HG02943 (cell line): Measurements from ENCODE around the gene PAFAH1B1.
"Not testable (repeated sequence)": the region's sequence is repeated elsewhere in the genome, so short reads cannot be mapped to it uniquely, and the experiment has no call there.

Experiments
- ATAC-seq: cut with Tn5 transposase; IDR thresholded peaks from one replicate; pipeline ENCODE4 v1.9.1; 2021; ENCODE audit warnings: mild to moderate bottlenecking, low read depth, moderate library complexity; ENCODE audit not compliant: unreplicated experiment

PAFAH1B1 gene

DNA sequence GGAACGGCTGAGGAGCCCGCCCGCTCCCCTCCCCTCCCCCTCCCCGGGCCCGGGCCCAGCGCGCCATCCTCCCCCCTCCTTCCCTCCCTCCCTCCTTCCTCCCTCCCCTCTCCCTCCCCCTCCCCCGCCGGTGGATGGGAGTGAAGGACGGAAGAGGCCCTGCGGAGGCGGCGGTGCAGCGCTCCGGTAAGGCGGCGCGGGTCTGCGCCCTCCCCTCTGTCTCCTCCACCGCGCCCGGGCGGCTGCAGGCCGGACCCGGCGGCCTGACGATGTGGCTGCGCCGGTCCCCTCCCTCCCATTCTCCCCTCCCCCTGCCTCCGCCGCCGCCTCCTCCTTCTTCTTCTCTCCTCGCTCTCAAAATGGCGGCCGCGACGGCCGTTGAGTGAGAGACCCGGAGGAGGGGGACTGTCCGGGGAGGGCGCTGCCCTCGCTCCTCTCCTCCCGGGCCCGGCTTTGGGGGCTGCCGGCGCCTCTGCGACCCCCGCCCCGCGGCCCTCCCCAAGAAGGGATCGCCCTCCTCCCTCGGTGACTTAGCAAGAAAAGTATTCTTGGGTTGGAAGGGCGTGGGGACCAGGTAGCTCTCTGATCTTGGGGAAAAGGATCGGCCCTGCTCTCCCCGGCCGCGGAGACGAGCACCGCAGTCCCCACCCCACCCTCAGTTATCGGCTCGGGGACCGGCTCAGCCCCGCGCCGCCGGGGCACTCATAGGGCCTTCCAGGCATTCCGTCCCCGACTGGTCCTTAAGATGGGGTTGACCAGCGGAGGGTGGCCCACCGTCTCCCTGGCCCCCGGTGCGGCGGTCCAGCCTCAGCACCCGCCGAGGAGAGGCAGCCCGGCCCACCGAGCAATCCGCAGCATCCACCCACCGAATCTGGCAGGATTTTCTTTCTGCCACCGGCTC is 617 bp downstream of the PAFAH1B1 start:
- ATAC-seq = peak; percentile 50

- no peak for ATAC-seq
Measured at GRCh38 chr17:2594722-2595599, 1.5 kb downstream of the PAFAH1B1 start.

- no peak for ATAC-seq
Measured at GRCh38 chr17:2595716-2596115, 2.3 kb downstream of the PAFAH1B1 start.

DNA sequence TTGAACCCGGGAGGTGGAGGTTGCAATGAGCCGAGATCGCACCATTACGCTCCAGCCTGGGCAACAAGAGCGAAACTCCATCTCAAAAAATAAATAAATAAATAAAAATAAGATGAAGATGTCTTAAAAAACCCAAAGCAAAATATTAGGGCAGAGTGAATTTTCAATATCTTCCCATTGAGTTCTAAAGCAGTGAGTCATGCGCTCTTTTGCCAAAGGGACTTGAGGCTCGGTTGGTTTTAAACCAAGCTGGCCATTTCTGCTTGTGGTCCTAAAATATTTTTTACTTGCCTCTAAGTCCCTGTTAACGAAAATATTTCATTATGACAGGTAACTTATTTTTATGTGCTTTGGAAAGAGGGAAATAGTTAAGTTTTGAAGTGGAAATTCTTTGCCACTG is 4.7 kb downstream of the PAFAH1B1 start:
- no peak for ATAC-seq

DNA sequence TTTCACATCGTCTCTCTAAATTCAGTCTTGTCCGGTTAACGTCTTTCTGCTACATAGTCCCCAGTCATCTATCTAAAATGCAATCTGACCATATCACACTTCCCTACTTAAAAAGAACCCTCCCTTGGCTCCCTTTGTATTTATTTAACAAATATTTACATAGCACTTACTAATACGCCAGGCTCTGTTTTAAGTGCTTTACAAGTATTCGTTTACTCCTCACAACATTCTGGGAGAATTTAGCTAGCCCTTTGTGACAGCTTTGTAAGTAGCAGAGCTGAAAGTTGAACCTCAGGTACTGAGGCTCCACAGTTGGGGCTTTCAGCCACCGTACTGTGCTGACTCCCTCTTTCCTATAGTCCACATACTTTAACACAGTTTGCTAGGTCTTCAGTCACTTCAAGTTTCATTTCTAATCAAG is 9.2 kb downstream of the PAFAH1B1 start:
- ATAC-seq = no peak

DNA sequence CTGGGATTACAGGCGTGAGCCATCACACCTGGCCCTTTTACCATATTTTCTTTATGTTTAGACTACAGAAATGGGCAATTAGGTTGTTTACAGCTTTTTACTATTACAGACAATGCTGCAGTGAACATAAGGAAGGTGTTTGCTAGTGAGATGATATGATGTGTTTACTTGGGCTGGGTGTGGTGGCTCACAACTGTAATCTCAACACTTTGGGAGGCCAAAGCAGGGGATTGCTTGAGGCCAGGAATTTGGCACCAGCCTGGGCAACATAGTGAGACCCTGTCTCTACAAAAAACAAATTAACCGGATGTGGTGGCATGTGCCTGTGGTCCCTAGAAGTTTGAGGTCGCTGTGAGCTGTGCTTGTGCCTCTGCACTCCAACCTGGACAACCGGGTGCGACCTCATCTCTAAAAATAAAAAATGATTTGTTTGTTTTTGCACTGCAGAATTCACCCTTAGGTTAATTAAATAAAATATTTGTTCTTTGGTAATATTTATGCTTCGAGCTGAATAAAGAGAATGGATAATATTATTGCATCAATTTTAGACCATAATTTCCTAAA is 15.0 kb downstream of the PAFAH1B1 start:
- no peak for ATAC-seq

- no peak for ATAC-seq
Measured at GRCh38 chr17:2609091-2609490, 15.6 kb downstream of the PAFAH1B1 start.

DNA sequence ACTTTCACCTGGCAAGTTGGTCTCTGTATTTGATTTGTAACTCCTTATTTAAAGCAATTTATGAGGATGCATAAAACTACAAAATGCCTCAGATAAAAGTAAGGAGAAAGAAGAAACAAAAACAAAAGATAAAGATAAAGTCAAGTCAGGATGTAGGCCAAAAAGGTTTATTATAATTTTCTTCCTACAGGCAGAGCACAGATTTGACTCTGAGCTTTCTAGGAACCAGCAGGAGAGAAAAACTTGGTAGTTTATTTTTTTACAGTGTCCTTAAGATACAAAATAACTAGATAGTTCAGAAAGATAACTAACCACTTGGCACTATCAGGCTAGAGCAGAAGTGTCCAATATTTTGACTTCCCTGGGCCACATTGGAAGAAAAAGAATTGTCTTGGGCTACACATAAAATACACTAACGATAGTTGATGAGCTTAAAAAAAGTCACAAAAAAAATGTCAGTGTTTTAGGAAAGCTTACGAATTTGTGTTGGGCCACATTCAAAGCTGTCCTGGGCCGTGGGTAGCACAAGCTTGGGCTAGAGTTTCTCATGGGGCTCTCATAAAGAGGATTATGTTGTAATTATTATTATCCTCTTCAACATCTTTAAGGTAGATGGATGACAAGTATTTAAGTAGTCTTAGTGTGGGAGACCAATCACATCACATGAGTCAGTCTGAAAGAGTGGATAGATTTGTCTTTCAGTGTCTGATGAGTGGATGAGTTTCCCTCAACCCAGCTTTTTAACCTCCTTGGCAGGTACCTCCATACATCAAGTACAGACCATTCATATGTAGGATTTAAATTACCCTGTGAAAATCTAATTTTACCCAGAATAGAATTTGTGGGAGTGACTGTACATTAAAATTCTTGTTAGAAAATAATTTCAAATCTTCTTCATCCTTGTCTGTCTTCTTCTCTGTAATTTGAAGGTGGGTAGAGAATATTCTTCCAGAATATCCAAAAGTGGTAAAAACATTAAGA is 17.0 kb downstream of the PAFAH1B1 start:
- no peak for ATAC-seq

- ATAC-seq = no peak
Measured at GRCh38 chr17:2611627-2612026, 18.2 kb downstream of the PAFAH1B1 start.

- ATAC-seq = no peak
Measured at GRCh38 chr17:2612630-2613029, 19.2 kb downstream of the PAFAH1B1 start.

- ATAC-seq = no peak
Measured at GRCh38 chr17:2613089-2613808, 19.8 kb downstream of the PAFAH1B1 start.

- ATAC-seq = no peak
Measured at GRCh38 chr17:2615882-2616281, 22.4 kb downstream of the PAFAH1B1 start.

- ATAC-seq = no peak
Measured at GRCh38 chr17:2621241-2621640, 27.8 kb downstream of the PAFAH1B1 start.

DNA sequence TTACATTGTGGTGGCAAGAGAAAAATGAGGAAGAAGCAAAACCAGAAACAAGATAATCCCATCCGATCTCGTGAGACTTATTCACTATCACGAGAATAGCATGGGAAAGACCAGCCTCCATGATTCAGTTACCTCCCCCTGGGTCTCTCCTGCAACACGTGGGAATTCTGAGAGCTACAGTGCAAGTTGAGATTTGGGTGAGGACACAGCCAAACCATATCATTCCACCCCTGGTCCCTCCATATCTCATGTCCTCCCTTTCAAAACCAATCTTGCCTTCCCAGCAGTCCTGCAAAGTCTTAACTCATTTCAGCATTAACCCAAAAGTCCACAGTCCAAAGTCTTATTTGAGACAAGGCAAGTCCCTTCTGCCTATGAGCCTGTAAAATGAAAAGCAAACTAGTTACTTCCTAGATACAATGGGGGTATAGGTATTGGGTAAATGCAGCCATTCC is 28.5 kb downstream of the PAFAH1B1 start:
- ATAC-seq = not testable (repeated sequence)

GRCh38 chr17:2622721-2623301 is 29.4 kb downstream of the PAFAH1B1 start:
- ATAC-seq = not testable (repeated sequence)

DNA sequence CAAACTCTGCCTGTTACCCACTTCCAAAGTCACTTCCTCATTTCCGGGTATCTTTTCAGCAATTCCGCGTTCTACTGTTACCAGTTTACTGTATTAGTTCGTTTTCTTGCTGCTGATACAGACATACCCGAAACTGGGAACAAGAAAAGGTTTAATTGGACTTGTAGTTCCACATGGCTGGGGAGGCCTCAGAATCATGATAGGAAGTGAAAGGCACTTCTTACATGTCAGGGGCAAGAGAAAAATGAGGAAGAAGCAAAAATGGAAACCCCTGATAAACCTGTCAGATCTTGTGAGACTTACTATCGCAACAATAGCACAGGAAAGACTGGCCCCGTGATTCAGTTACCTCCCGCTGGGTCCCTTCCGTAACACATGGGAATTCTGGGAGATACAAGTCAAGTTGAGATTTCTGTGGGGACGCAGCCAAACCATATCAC is 30.9 kb downstream of the PAFAH1B1 start:
- ATAC-seq = no peak

DNA sequence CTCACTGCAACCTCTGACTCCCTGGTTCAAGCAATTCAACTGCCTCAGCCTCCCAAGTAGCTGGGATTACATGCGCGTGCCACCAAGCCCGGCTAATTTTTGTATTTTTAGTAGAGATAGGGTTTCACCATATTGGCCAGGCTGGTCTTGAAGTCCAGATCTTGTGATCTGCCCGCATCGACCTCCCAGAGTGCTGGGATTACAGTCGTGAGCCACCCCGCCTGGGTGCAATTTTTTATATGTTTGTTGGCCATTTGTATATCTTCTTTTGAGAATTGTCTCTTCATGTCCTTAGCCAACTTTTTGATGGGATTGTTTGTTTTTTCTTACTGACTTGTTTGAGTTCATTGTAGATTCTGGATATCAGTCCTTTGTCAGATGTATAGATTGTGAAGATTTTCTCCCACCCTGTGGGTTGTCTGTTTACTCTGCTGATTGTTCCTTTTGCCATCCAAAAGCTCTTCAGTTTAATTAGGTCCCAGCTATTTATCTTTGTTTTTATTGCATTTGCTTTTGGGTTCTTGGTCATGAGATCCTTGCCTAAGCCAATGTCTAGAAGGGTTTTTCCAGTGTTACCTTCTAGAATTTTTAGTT is 33.3 kb downstream of the PAFAH1B1 start:
- ATAC-seq = not testable (repeated sequence)

DNA sequence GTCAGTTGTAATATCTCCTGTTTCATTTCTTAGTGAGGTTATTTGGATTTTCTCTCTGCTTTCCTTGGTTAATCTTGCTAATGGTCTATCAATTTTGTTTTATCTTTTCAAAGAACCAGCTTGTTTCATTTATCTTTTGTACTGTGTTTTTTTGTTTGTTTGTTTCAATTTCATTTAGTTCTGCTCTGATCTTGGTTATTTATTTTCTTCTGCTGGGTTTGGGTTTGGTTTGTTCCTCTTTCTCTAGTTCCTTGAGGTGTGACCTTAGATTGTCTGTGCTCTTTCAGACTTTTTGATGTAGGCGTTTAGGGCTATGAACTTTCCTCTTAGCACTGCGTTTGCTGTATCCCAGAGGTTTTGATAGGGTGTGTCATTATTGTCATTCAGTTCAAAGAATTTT is 35.5 kb downstream of the PAFAH1B1 start:
- ATAC-seq = not testable (repeated sequence)
